Endothelial cell of umbilical vein (primary cell): ENCODE data around the gene ARL5B. TPM values are rescaled to one million over a fixed set of nuclear protein-coding genes. Genes with fewer than 3 reads are reported as not detected.

Experiments
- BruUV-seq: library from RNA; stranded (reverse); fragments of 400-500 nt; replicated peaks from 2 replicates; lab custom pipeline; 2021; lab: Mats Ljungman, UMichigan
- CTCF ChIA-PET: fragments of 300-600, 350-600 bp; sonication (Branson Sonifier 250); formaldehyde crosslinking; loops from one replicate; lab custom pipeline; 2021; ENCODE audit warnings: antibody characterized with exemption, inconsistent platforms; lab: Charles Lee
- POLR2A ChIA-PET: fragments of 300-600, 350-600 bp; sonication (Branson Sonifier 250); formaldehyde crosslinking; loops from one replicate; lab custom pipeline; 2021; ENCODE audit warnings: antibody characterized with exemption, inconsistent platforms; lab: Charles Lee
- DNase-seq: peaks from one replicate; pipeline ENCODE4 v3.0.0-alpha.2; 2011; ENCODE audit warnings: low read depth, low spot score
- FAIRE-seq: peaks from 2 replicates; lab custom pipeline; 2011; peaks lifted over from hg19 to GRCh38; lab: Jason Lieb, UNC
- H2AFZ ChIP-seq: 2 replicates; pipeline ENCODE4 v1.6.0; 2012; ENCODE audit warnings: low read depth, low read length, control low read depth, inconsistent platforms
- H3K27ac ChIP-seq: 2 replicates; pipeline ENCODE4 v1.5.1; 2011; ENCODE audit warnings: low read depth, mild to moderate bottlenecking, control low read depth, low read length, moderate library complexity; ENCODE audit not compliant: insufficient read depth
- H3K27me3 ChIP-seq, 2 experiments: 2 replicates each; pipeline versions ENCODE4 v1.6.0 to v1.6.1; 2011; ENCODE audit warnings: low read length in 2 of 2, mixed read lengths in 1 of 2; ENCODE audit not compliant: control insufficient read depth in 2 of 2, insufficient read depth in 2 of 2
- H3K36me3 ChIP-seq, 2 experiments: 2 replicates in 1 of 2; 3 replicates in 1 of 2; pipeline ENCODE4 v1.5.1; 2011; ENCODE audit warnings: low read length in 2 of 2, mild to moderate bottlenecking in 1 of 2, moderate library complexity in 1 of 2; ENCODE audit not compliant: control insufficient read depth in 2 of 2, insufficient read depth in 2 of 2; ENCODE audit errors: extremely low read depth in 1 of 2
- H3K4me1 ChIP-seq: 3 replicates; pipeline ENCODE4 v1.5.1; 2011; ENCODE audit warnings: mild to moderate bottlenecking, low read length; ENCODE audit not compliant: control insufficient read depth, insufficient read depth; ENCODE audit errors: extremely low read depth
- H3K4me2 ChIP-seq: 2 replicates; pipeline ENCODE4 v1.6.1; 2011; ENCODE audit warnings: low read length, control low read depth, mixed read lengths; ENCODE audit not compliant: insufficient read depth
- H3K4me3 ChIP-seq, 3 experiments: fragments of 200-600 bp in 1 of 3; sonication (generic), shearing (Covaris generic) in 1 of 3; replicated peaks in 1 of 3; 2 replicates each; pipeline ENCODE4 v1.5.1; 2011 to 2016; ENCODE audit warnings: control low read depth in 3 of 3, low read length in 3 of 3, mild to moderate bottlenecking in 2 of 3, inconsistent platforms in 1 of 3, low read depth in 1 of 3, moderate library complexity in 1 of 3; ENCODE audit not compliant: insufficient read depth in 1 of 3
- H3K79me2 ChIP-seq: 2 replicates; pipeline ENCODE4 v1.6.0; 2012; ENCODE audit warnings: low read length, inconsistent platforms; ENCODE audit not compliant: control insufficient read depth, insufficient read depth
- H3K9ac ChIP-seq: replicated peaks from 2 replicates; pipeline ENCODE3; 2011; ENCODE audit warnings: low read length, control low read depth; ENCODE audit not compliant: insufficient read depth; ENCODE audit errors: extremely low read depth
- H3K9me1 ChIP-seq: replicated peaks from 3 replicates; pipeline ENCODE4 v1.6.0; 2011; ENCODE audit warnings: mild to moderate bottlenecking, low read length; ENCODE audit not compliant: control insufficient read depth, insufficient read depth; ENCODE audit errors: extremely low read depth
- H3K9me3 ChIP-seq: replicated peaks from 2 replicates; pipeline ENCODE4 v1.5.1; 2012; ENCODE audit warnings: low read length, inconsistent platforms; ENCODE audit not compliant: control insufficient read depth, insufficient read depth
- H4K20me1 ChIP-seq: replicated peaks from 2 replicates; pipeline ENCODE3; 2011; ENCODE audit warnings: mild to moderate bottlenecking, low read length; ENCODE audit not compliant: control insufficient read depth, insufficient read depth; ENCODE audit errors: extremely low read depth
- EZH2 ChIP-seq: IDR thresholded peaks from 2 replicates; pipeline ENCODE4 v1.6.1; 2012; ENCODE audit warnings: borderline replicate concordance, low read depth, mild to moderate bottlenecking, moderate library complexity, low read length, inconsistent platforms; ENCODE audit not compliant: severe bottlenecking
- FOS ChIP-seq: IDR thresholded peaks from 2 replicates; pipeline ENCODE4 v1.6.1; 2011; ENCODE audit warnings: mild to moderate bottlenecking, low read length, moderate library complexity, borderline replicate concordance; ENCODE audit not compliant: insufficient read depth
- GATA2 ChIP-seq: IDR thresholded peaks from 2 replicates; pipeline ENCODE4 v1.7.0; 2011; ENCODE audit warnings: low read depth, mild to moderate bottlenecking, moderate library complexity, mixed read lengths, low read length; ENCODE audit not compliant: insufficient read length, insufficient read depth
- JUN ChIP-seq: IDR thresholded peaks from 2 replicates; pipeline ENCODE4 v1.6.1; 2011; ENCODE audit warnings: borderline replicate concordance, low read depth; ENCODE audit not compliant: insufficient read length, insufficient read depth
- MYC ChIP-seq: IDR thresholded peaks from one replicate; pipeline ENCODE4 v1.6.1; 2011; ENCODE audit warnings: mild to moderate bottlenecking, low read depth, low read length
- POLR2A ChIP-seq: IDR thresholded peaks from 2 replicates; pipeline ENCODE4 v1.6.1; 2012; ENCODE audit warnings: low read depth, mild to moderate bottlenecking, control low read depth, low read length
- POLR2AphosphoS5 ChIP-seq: IDR thresholded peaks from 2 replicates; pipeline ENCODE4 v1.6.1; 2012; ENCODE audit warnings: low read depth, mild to moderate bottlenecking, control low read depth, low read length, moderate library complexity; ENCODE audit not compliant: insufficient read depth
- dilution Hi-C: fragments of 300-500 bp; cut with MboI; formaldehyde crosslinking; loops from one replicate; pipeline ENCODE4 v1.15.0; 2019; ENCODE audit warnings: low sequenced_read_pairs; ENCODE audit not compliant: extremely low pct_ligation_motif_present
- intact Hi-C: fragments of 100-400 bp; cut with micrococcal nuclease; formaldehyde crosslinking; loops from one replicate; pipeline ENCODE4 v1.10.0; 2022
- polyA plus RNA-seq, 4 experiments: library from polyadenylated mRNA; depleted of rRNA in 3 of 4; stranded (reverse) in 3 of 4; unstranded in 1 of 4; fragments of >200 nt; gene quantifications; 2 replicates each; pipeline versions ENCODE4 v1.2.1 to v1.2.3, GENCODE V29; 2011 to 2012; ENCODE audit warnings: missing spikeins in 1 of 4
- total RNA-seq: library from RNA; stranded (reverse); gene quantifications from 2 replicates; pipeline ENCODE4 v1.2.3, GENCODE V29; 2021
- TF ChIP-seq, protein P1 (sequence below): IDR thresholded peaks from 2 replicates; pipeline ENCODE4 v1.6.1; 2011; ENCODE audit not compliant: insufficient read depth, insufficient read length
- TF ChIP-seq, protein P2 (sequence below), 2 donors: IDR thresholded peaks; 1 replicate in 1 of 2; 2 replicates in 1 of 2; pipeline ENCODE4 v1.5.1; 2011; ENCODE audit warnings: low read length in 2 of 2, mild to moderate bottlenecking in 2 of 2, moderate library complexity in 2 of 2, control low read depth in 1 of 2, inconsistent platforms in 1 of 2, low read depth in 1 of 2; ENCODE audit not compliant: insufficient read depth in 1 of 2; ENCODE audit errors: extremely low read depth in 1 of 2

The ARL5B gene
- total and polyA plus RNA-seq, 2 donors (not counting 3 experiments of a cell fraction or from before 2014, with no cell fraction given) = 5.1 to 19.1 TPM

DNA sequence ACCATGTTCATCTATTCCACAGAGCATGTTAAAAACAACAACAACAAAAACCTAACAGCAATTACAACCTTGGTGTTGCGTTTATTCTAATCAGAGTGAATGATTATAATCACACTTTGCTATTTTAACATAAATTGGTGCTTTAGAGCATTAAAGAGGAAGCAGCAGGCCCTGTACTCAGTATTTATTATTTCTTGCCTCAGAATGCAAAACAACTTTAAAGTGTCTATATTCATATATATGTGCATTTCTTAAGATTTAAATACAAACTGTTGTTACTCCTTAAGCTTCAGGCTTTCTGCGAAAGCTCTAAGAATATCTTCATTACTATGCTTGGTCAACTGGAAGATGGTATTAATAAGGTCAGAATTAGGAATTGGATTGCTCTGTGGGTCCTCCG is 21.5 kb downstream of the ARL5B start:
- no peak overlapping the region for H2AFZ ChIP-seq
- H3K4me3 ChIP-seq = no peak overlapping the region
- H3K4me1 ChIP-seq = no peaks in the 10 kb centered on the region
- BruUV-seq = no TSS peak
- no peaks in the 10 kb centered on the region for H3K9me1 ChIP-seq
- CTCF ChIA-PET = no interaction called here
- H3K36me3 ChIP-seq = peaks cover 0 to under 1% of the 10 kb centered on the region in 2 experiments
- no peak overlapping the region for H3K4me2 ChIP-seq
- H3K9me3 ChIP-seq = no peaks in the 10 kb centered on the region
- H3K27me3 ChIP-seq = no peaks in the 10 kb centered on the region
- no peak for TF ChIP-seq POLR2AphosphoS5
- TF ChIP-seq, protein P1, sequence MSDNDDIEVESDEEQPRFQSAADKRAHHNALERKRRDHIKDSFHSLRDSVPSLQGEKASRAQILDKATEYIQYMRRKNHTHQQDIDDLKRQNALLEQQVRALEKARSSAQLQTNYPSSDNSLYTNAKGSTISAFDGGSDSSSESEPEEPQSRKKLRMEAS = no peak
- no peak for TF ChIP-seq FOS
- TF ChIP-seq GATA2 = no peak
- no peak for TF ChIP-seq JUN
- no peak for TF ChIP-seq POLR2A
- TF ChIP-seq, protein P2, sequence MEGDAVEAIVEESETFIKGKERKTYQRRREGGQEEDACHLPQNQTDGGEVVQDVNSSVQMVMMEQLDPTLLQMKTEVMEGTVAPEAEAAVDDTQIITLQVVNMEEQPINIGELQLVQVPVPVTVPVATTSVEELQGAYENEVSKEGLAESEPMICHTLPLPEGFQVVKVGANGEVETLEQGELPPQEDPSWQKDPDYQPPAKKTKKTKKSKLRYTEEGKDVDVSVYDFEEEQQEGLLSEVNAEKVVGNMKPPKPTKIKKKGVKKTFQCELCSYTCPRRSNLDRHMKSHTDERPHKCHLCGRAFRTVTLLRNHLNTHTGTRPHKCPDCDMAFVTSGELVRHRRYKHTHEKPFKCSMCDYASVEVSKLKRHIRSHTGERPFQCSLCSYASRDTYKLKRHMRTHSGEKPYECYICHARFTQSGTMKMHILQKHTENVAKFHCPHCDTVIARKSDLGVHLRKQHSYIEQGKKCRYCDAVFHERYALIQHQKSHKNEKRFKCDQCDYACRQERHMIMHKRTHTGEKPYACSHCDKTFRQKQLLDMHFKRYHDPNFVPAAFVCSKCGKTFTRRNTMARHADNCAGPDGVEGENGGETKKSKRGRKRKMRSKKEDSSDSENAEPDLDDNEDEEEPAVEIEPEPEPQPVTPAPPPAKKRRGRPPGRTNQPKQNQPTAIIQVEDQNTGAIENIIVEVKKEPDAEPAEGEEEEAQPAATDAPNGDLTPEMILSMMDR (IDR thresholded peaks at IDR 0.05; ENCODE audit: extremely low read depth in 1 of 2, insufficient read depth in 1 of 2, low read depth in 1 of 2, low read length in 2 of 2) = no peak
- no peak for TF ChIP-seq EZH2
- TF ChIP-seq MYC = no peak
- dilution Hi-C loops = no loop called here
- DNase-seq (no peak), FAIRE-seq (no peak)
- H3K27ac ChIP-seq = no peak overlapping the region
- POLR2A ChIA-PET = no interaction called here
- no peaks in the 10 kb centered on the region for H3K79me2 ChIP-seq
- H4K20me1 ChIP-seq = peaks cover 2% of the 10 kb centered on the region
- intact Hi-C loops = no loop called here
- H3K9ac ChIP-seq = no peak overlapping the region
